ENCODE results near the gene SYNPO. TPM values are rescaled to one million over a fixed set of nuclear protein-coding genes. Genes with fewer than 3 reads are reported as not detected.

Gene SYNPO
- total RNA-seq, 1 donor from 2014 or later = 49.3 TPM

GRCh38 chr5:150616506-150616905 is 24.0 kb upstream of the SYNPO start:
- DNase-seq (no peak), ATAC-seq (ENCODE audit: low read depth) (no peak)
- Mint-ChIP-seq H3K4me1 (no peaks in the 10 kb centered on the region), H3K27me3 (peaks cover 2% of the 10 kb centered on the region), H3K27ac (no peak overlapping the region), H3K36me3 (ENCODE audit: low read depth) (no peaks in the 10 kb centered on the region), H3K9me3 (no peaks in the 10 kb centered on the region), H3K4me3 (no peak overlapping the region)
- no peak for TF ChIP-seq CTCF (IDR thresholded peaks at IDR 0.05)
- intact Hi-C loops (cut with micrococcal nuclease) = no loop called here
- ChIA-PET POLR2A (no interaction called here), CTCF (no interaction called here)

GRCh38 chr5:150618163-150618562 is 22.3 kb upstream of the SYNPO start:
- POLR2A ChIA-PET = interaction anchor here (0.5 to 0.7 kb wide), 2 partner anchors 8 to 39 kb away, joined by 3 to 4 read pairs; no protein-coding TSS in a partner anchor
- H3K4me3 Mint-ChIP-seq = no peak overlapping the region

GRCh38 chr5:150618588-150619281 is 21.7 kb upstream of the SYNPO start:
- H3K9me3 Mint-ChIP-seq = no peaks in the 10 kb centered on the region
- no peak overlapping the region for H3K4me3 Mint-ChIP-seq
- H3K27ac Mint-ChIP-seq = no peak overlapping the region
- TF ChIP-seq CTCF (IDR thresholded peaks at IDR 0.05) = no peak
- H3K27me3 Mint-ChIP-seq = peaks cover 2% of the 10 kb centered on the region
- POLR2A ChIA-PET = no interaction called here
- no peaks in the 10 kb centered on the region for H3K36me3 Mint-ChIP-seq (ENCODE audit: low read depth)
- DNase-seq = no peak
- intact Hi-C loops (cut with micrococcal nuclease) = no loop called here
- CTCF ChIA-PET = no interaction called here
- peaks cover 11% of the 10 kb centered on the region for H3K4me1 Mint-ChIP-seq
- ATAC-seq (ENCODE audit: low read depth) = no peak

More at GRCh38 chr5:150618163-150618562, 22.3 kb upstream of the SYNPO start:
- peaks cover 5% of the 10 kb centered on the region for H3K4me1 Mint-ChIP-seq
- CTCF ChIA-PET = no interaction called here
- H3K27me3 Mint-ChIP-seq = peaks cover 2% of the 10 kb centered on the region
- no peak for ATAC-seq (ENCODE audit: low read depth)
- intact Hi-C loops (cut with micrococcal nuclease) = no loop called here
- no peak for TF ChIP-seq CTCF (IDR thresholded peaks at IDR 0.05)
- no peak for DNase-seq
- H3K36me3 Mint-ChIP-seq (ENCODE audit: low read depth) = no peaks in the 10 kb centered on the region
- no peaks in the 10 kb centered on the region for H3K9me3 Mint-ChIP-seq
- H3K27ac Mint-ChIP-seq = no peak overlapping the region

DNA sequence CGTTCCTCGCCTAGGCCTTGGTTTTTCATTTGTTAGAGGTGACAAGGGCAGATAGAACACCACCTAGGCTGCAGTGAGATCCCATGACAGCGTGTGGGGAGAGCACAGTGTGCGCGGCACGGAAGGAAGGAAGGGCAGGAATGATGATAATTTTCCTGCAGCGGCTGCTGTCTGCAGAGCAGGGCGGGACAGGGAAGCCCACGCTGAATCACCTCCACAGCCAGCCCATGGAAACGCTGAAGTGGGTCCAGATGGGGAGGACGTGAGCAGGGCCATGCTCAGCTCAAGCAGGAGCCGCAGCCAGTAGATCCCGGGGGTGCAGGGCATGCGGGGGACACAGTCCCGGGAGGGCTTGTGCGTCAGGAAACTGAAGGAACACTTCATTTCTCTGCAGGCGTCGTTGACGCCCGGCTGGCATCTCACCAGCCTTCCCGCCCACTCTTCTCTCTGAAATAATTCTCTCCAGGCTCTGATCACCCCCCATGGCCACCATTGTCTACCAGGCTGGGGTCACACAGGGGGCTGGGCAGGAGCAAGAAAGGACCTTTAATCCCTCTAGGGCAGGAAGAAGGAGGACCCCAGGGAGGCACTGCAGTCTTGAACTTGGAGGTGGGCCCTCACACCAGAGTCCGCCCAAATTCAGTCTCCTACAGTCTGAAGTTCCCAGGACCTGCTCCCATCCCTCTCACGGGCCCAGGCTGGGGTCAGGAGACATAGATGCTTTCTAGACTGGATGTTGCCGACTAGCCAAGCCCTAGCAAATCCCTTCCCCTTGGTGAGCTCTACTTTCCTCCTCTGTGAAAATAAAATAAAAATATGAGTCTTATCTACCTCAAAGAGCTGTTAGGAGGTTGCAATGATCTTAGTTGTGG is 20.9 kb upstream of the SYNPO start:
- intact Hi-C loops (cut with micrococcal nuclease) = loop anchor here (10.0 kb wide), 1 partner anchor 635 kb away; the partner anchor contains the start of gene GM2A
- no peaks in the 10 kb centered on the region for H3K9me3 Mint-ChIP-seq
- peaks cover 17% of the 10 kb centered on the region for H3K4me1 Mint-ChIP-seq
- DNase-seq = no peak
- no peak for TF ChIP-seq CTCF (IDR thresholded peaks at IDR 0.05)
- peaks cover 2% of the 10 kb centered on the region for H3K27me3 Mint-ChIP-seq
- CTCF ChIA-PET = no interaction called here
- ATAC-seq (ENCODE audit: low read depth) = no peak
- peaks cover 2% of the 10 kb centered on the region for H3K36me3 Mint-ChIP-seq (ENCODE audit: low read depth)
- POLR2A ChIA-PET = no interaction called here
- H3K4me3 Mint-ChIP-seq = no peak overlapping the region
- H3K27ac Mint-ChIP-seq = no peak overlapping the region

DNA sequence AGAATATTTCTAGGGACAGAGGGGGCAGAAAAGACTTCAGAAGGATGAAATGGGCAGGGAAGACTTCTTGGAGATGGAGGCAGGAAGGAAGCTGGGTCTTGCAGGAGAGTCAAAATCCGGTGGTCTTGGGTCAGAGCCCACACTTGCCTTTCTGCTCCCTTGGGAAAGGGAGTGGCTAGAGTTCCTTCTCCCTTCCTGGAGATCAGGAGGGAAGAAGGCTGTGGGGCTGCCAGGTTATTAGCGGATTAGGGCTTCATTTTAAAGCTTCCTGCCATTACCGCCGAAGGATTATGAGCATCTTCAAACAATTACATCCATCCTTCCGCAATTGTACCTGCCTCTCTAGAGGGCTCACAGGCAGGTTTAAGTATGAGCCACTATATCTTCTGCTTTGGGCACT is 19.2 kb upstream of the SYNPO start:
- POLR2A ChIA-PET = interaction anchor here (0.6 kb wide), 2 partner anchors 90 to 198 kb away, joined by 3 to 5 read pairs; no protein-coding TSS in a partner anchor
- no peak overlapping the region for H3K27ac Mint-ChIP-seq
- CTCF ChIA-PET = interaction anchor here (0.9 to 1.1 kb wide), 2 partner anchors 34 to 57 kb away, joined by 3 read pairs; no protein-coding TSS in a partner anchor
- TF ChIP-seq CTCF (IDR thresholded peaks at IDR 0.05) = no peak
- H3K27me3 Mint-ChIP-seq = no peaks in the 10 kb centered on the region
- H3K4me1 Mint-ChIP-seq = peaks cover 27% of the 10 kb centered on the region
- DNase-seq (no peak), ATAC-seq (ENCODE audit: low read depth) (no peak)
- no peak overlapping the region for H3K4me3 Mint-ChIP-seq
- H3K36me3 Mint-ChIP-seq (ENCODE audit: low read depth) = peaks cover 5% of the 10 kb centered on the region
- intact Hi-C loops (cut with micrococcal nuclease) = loop anchor here (10.0 kb wide), 1 partner anchor 634 kb away; the partner anchor contains the start of gene GM2A
- no peaks in the 10 kb centered on the region for H3K9me3 Mint-ChIP-seq
